CD14-positive monocyte (primary cell): ENCODE measurements around the gene MBD3. TPM values are rescaled to one million over a fixed set of nuclear protein-coding genes. Genes with fewer than 3 reads are reported as not detected.
A peak's percentile ranks its signal among the peaks of the same experiment; 100 is the strongest.

Source experiments
- DNase-seq, 3 donors: peaks; one replicate each; pipeline ENCODE4 v3.0.0-alpha.2; 2011 to 2022
- H2AFZ ChIP-seq: 2 replicates; pipeline ENCODE4 v1.6.0; 2012; ENCODE audit warnings: mild to moderate bottlenecking, low read depth, low read length, inconsistent platforms; ENCODE audit not compliant: insufficient read depth, poor library complexity, severe bottlenecking
- H3K27ac ChIP-seq, 2 donors: 1 replicate in 1 of 2; 2 replicates in 1 of 2; pipeline ENCODE4 v1.5.1; 2012 to 2013; ENCODE audit warnings: low read length in 2 of 2, control low read depth in 1 of 2, inconsistent platforms in 1 of 2, low read depth in 1 of 2, mild to moderate bottlenecking in 1 of 2
- H3K27me3 ChIP-seq, 2 donors: one replicate each; pipeline versions ENCODE4 v1.6.0 to v1.6.1; 2011 to 2013; ENCODE audit warnings: low read length in 2 of 2; ENCODE audit not compliant: control insufficient read depth in 2 of 2, insufficient read depth in 2 of 2
- H3K36me3 ChIP-seq, 2 donors: replicated peaks in 1 of 2; 1 replicate in 1 of 2; 2 replicates in 1 of 2; pipeline versions ENCODE4 v1.5.1 to v1.6.1; 2012 to 2013; ENCODE audit warnings: low read length in 2 of 2, control low read depth in 1 of 2, inconsistent platforms in 1 of 2, mild to moderate bottlenecking in 1 of 2; ENCODE audit not compliant: insufficient read depth in 2 of 2, control insufficient read depth in 1 of 2
- H3K4me1 ChIP-seq, 2 donors: 1 replicate in 1 of 2; 2 replicates in 1 of 2; pipeline versions ENCODE4 v1.5.1 to v1.6.1; 2012 to 2013; ENCODE audit warnings: low read length in 2 of 2, control low read depth in 1 of 2, inconsistent platforms in 1 of 2, mild to moderate bottlenecking in 1 of 2, moderate library complexity in 1 of 2; ENCODE audit not compliant: insufficient read depth in 2 of 2, control insufficient read depth in 1 of 2
- H3K4me2 ChIP-seq: replicated peaks from 2 replicates; pipeline ENCODE3; 2012; ENCODE audit warnings: low read length, moderate library complexity, mild to moderate bottlenecking; ENCODE audit not compliant: poor library complexity, severe bottlenecking; ENCODE audit errors: extremely low read depth
- H3K4me3 ChIP-seq, 3 experiments: fragments of 200-600 bp in 1 of 3; sonication (generic) in 1 of 3; replicated peaks in 1 of 3; 1 replicate in 2 of 3; 2 replicates in 1 of 3; pipeline ENCODE4 v1.5.1; 2011 to 2013; ENCODE audit warnings: low read length in 3 of 3, mild to moderate bottlenecking in 3 of 3, control low read depth in 2 of 3, low read depth in 2 of 3, inconsistent platforms in 1 of 3, moderate library complexity in 1 of 3
- H3K79me2 ChIP-seq: 2 replicates; pipeline ENCODE4 v1.6.0; 2012; ENCODE audit warnings: mild to moderate bottlenecking, control low read depth, inconsistent platforms, low read length, moderate library complexity; ENCODE audit not compliant: insufficient read depth
- H3K9ac ChIP-seq: 2 replicates; pipeline ENCODE4 v1.6.0; 2017; ENCODE audit warnings: low read length, mild to moderate bottlenecking; ENCODE audit not compliant: insufficient read depth, poor library complexity, severe bottlenecking
- H3K9me3 ChIP-seq, 2 donors: replicated peaks in 1 of 2; 1 replicate in 1 of 2; 2 replicates in 1 of 2; pipeline versions ENCODE4 v1.5.1 to v1.6.1; 2012 to 2013; ENCODE audit warnings: low read length in 2 of 2, control low read depth in 1 of 2; ENCODE audit not compliant: control insufficient read depth in 1 of 2, insufficient read depth in 1 of 2
- H4K20me1 ChIP-seq: 2 replicates; pipeline ENCODE4 v1.6.0; 2012; ENCODE audit warnings: mild to moderate bottlenecking, low read length, control low read depth, moderate library complexity; ENCODE audit not compliant: insufficient read depth
- H3K27ac Mint-ChIP-seq, 7 donors: one replicate each; pipeline ENCODE4 v1.8.0; 2020; ENCODE audit warnings: mild to moderate bottlenecking in 7 of 7, mixed read lengths in 7 of 7, moderate library complexity in 6 of 7, inconsistent platforms in 2 of 7
- H3K27me3 Mint-ChIP-seq, 3 donors: one replicate each; pipeline ENCODE4 v1.8.0; 2021 to 2022; ENCODE audit warnings: low read depth in 3 of 3, mild to moderate bottlenecking in 3 of 3, mixed read lengths in 3 of 3, moderate library complexity in 3 of 3, inconsistent platforms in 1 of 3
- H3K36me3 Mint-ChIP-seq, 2 donors: one replicate each; pipeline ENCODE4 v1.8.0; 2020; ENCODE audit warnings: mixed read lengths in 2 of 2, inconsistent platforms in 1 of 2, mild to moderate bottlenecking in 1 of 2
- H3K4me1 Mint-ChIP-seq: one replicate; pipeline ENCODE4 v1.8.0; 2020; ENCODE audit warnings: mild to moderate bottlenecking, mixed read lengths
- H3K4me3 Mint-ChIP-seq, 2 donors: one replicate each; pipeline ENCODE4 v1.8.0; 2020; ENCODE audit warnings: mild to moderate bottlenecking in 2 of 2, mixed read lengths in 2 of 2, moderate library complexity in 1 of 2
- H3K9me3 Mint-ChIP-seq, 7 donors: one replicate each; pipeline ENCODE4 v1.8.0; 2020 to 2022; ENCODE audit warnings: mixed read lengths in 7 of 7, mild to moderate bottlenecking in 6 of 7, moderate library complexity in 6 of 7, inconsistent platforms in 2 of 7
- WGBS: methylation state at CpG from one replicate; pipeline ENCODE4 v1.1.5; 2013; ENCODE audit warnings: missing lambda C conversion rate; ENCODE audit not compliant: insufficient coverage; 5-methylcytosine and 5-hydroxymethylcytosine counted together
- intact Hi-C, 2 donors: fragments of 100-400 bp; cut with micrococcal nuclease; formaldehyde crosslinking; loops; one replicate each; pipeline versions ENCODE4 v1.15.0 to v1.15.1; 2023
- polyA plus RNA-seq, 3 donors: library from polyadenylated mRNA; depleted of rRNA in 1 of 3; unstranded in 2 of 3; stranded (reverse) in 1 of 3; fragments of 300-500 nt in 2 of 3; fragments of >200 nt in 1 of 3; fragmentation: Illumina TruSeq in 2 of 3; gene quantifications; 1 replicate in 2 of 3; 2 replicates in 1 of 3; pipeline ENCODE4 v1.2.3, GENCODE V29; 2012 to 2021
- TF ChIP-seq, protein P1 (sequence below): fragments of 200-600 bp; IDR thresholded peaks from one replicate; pipeline ENCODE4 v1.8.0; 2022; ENCODE audit warnings: antibody characterized with exemption, mild to moderate bottlenecking

Gene MBD3
- polyA plus RNA-seq, 3 donors, result 2.6 to 35.3 (median 4.9) TPM

- Histone ChIP-seq H2AFZ (peak overlapping the region; percentile 83), H3K4me1 (peaks cover 28 to 36% of the 10 kb centered on the region in 2 donors), H3K4me3 (peak overlapping the region; percentile 47 to 86 (median 78)), H3K36me3 (peaks cover 8 to 9% of the 10 kb centered on the region in 2 donors), H3K27ac (peak overlapping the region; percentile 86 to 90), H3K9ac (peak overlapping the region; percentile 83), H3K79me2 (peaks cover 49% of the 10 kb centered on the region), H3K9me3 (no peaks in the 10 kb centered on the region), H3K27me3 (no peaks in the 10 kb centered on the region), H4K20me1 (peaks cover 35% of the 10 kb centered on the region), H3K4me2 (peak overlapping the region; percentile 93)
- under 1% methylated on average over 81 of the region's 94 CpGs for WGBS
- intact Hi-C loops, result loop anchor here (1.0 to 5.0 kb wide), 2 partner anchors 12 to 60 kb away; partner anchors contain the start of gene TCF3 (in 1 of the 2)
- Mint-ChIP-seq H3K4me3 (peak overlapping the region; percentile 83 to 91), H3K27me3 (peaks cover 0 to 2% (median 0%) of the 10 kb centered on the region in 3 donors), H3K9me3 (no peaks in the 10 kb centered on the region), H3K27ac (peak overlapping the region; percentile 76 to 89 (median 84)), H3K4me1 (peaks cover 28% of the 10 kb centered on the region), H3K36me3 (peaks cover 11 to 24% of the 10 kb centered on the region in 2 donors)
- DNase-seq, result peak; percentile 84 to 91 (median 86)
- TF ChIP-seq, protein P1, sequence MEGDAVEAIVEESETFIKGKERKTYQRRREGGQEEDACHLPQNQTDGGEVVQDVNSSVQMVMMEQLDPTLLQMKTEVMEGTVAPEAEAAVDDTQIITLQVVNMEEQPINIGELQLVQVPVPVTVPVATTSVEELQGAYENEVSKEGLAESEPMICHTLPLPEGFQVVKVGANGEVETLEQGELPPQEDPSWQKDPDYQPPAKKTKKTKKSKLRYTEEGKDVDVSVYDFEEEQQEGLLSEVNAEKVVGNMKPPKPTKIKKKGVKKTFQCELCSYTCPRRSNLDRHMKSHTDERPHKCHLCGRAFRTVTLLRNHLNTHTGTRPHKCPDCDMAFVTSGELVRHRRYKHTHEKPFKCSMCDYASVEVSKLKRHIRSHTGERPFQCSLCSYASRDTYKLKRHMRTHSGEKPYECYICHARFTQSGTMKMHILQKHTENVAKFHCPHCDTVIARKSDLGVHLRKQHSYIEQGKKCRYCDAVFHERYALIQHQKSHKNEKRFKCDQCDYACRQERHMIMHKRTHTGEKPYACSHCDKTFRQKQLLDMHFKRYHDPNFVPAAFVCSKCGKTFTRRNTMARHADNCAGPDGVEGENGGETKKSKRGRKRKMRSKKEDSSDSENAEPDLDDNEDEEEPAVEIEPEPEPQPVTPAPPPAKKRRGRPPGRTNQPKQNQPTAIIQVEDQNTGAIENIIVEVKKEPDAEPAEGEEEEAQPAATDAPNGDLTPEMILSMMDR, result no peak
Measured at GRCh38 chr19:1592024-1592754, 476 bp downstream of the MBD3 start.

DNA sequence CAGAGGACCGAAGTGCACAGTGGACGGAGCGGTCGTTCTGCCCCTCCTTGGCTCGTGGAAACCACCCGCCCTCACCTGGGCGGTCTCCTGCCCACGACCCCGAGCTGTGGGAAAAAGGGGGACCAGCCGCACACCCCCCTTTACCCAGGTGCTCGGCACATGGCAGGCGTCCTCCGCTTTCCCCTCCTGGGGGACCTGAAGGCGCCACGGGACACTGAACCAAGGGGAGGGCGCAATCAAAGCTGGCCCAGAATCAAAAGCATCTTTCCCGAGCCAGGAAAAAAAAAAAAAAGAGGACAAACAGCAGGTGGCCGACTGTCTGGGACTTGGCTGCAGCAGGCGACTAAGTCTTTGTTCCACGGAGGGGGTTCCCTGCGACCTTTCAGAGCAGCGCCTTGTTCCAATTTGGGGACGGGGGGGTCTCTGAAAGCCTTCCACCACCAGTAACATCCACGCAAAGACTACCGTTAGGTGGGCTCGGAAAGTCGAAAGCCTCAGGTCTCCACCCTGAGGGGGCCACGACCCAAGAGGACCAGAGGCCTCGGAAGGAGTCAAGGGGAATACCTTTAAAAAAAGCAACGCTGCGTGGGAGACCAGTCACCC, 1.1 kb downstream of the MBD3 start:
- Histone ChIP-seq H3K4me2 (peak overlapping the region; percentile 93), H4K20me1 (peaks cover 31% of the 10 kb centered on the region), H3K9ac (peak overlapping the region; percentile 83), H3K4me3 (peak overlapping the region; percentile 47 to 86 (median 78)), H3K4me1 (peaks cover 28 to 36% of the 10 kb centered on the region in 2 donors), H2AFZ (peak overlapping the region; percentile 83), H3K27me3 (no peaks in the 10 kb centered on the region), H3K27ac (peak overlapping the region; percentile 74 to 90), H3K36me3 (peaks cover 2 to 4% of the 10 kb centered on the region in 2 donors), H3K9me3 (no peaks in the 10 kb centered on the region), H3K79me2 (peaks cover 52% of the 10 kb centered on the region)
- peaks cover 28% of the 10 kb centered on the region for H3K4me1 Mint-ChIP-seq
- no peaks in the 10 kb centered on the region for H3K9me3 Mint-ChIP-seq
- under 1% methylated on average over 24 of the region's 31 CpGs for WGBS
- H3K36me3 Mint-ChIP-seq, result peaks cover 7 to 18% of the 10 kb centered on the region in 2 donors
- H3K4me3 Mint-ChIP-seq, result peak overlapping the region; percentile 83 to 91
- peaks cover 0 to 2% (median 0%) of the 10 kb centered on the region in 3 donors for H3K27me3 Mint-ChIP-seq
- DNase-seq, result no peak
- intact Hi-C loops, result loop anchor here (1.0 to 5.0 kb wide), 2 partner anchors 13 to 61 kb away; partner anchors contain the start of gene TCF3 (in 1 of the 2)
- TF ChIP-seq, protein P1, result no peak
- peak overlapping the region; percentile 75 to 89 (median 82) for H3K27ac Mint-ChIP-seq
